Prostate gland (tissue), 2 donors: ENCODE results near the gene PGBD5.

Source experiments
- CTCF ChIP-seq, 4 experiments: fragments of 200-600 bp in 2 of 4; fragments of 450-650 bp in 2 of 4; sonication (generic) in 2 of 4; IDR thresholded peaks; 1 replicate in 3 of 4; 2 replicates in 1 of 4; pipeline ENCODE4 v1.5.1; 2016 to 2019; ENCODE audit warnings: antibody characterized with exemption in 4 of 4, mild to moderate bottlenecking in 2 of 4, moderate library complexity in 2 of 4
- POLR2AphosphoS5 ChIP-seq: sonication (generic); formaldehyde crosslinking; IDR thresholded peaks from one replicate; pipeline ENCODE4 v1.6.1; 2017; ENCODE audit warnings: antibody characterized with exemption

GRCh38 chr1:230348386-230349019, 77.6 kb downstream of the PGBD5 start:
- TF ChIP-seq CTCF (IDR thresholded peaks at IDR 0.05) (no peak), POLR2AphosphoS5 (no peak)
